Karpas-422 (cell line): ENCODE measurements around the gene DGKZ. TPM values are rescaled to one million over a fixed set of nuclear protein-coding genes. Genes with fewer than 3 reads are reported as not detected.
"Not testable (repeated sequence)": the region's sequence is repeated elsewhere in the genome, so short reads cannot be mapped to it uniquely, and the experiment has no call there.

Experiments used
- DNase-seq: peaks from one replicate; pipeline ENCODE4 v3.0.0-alpha.2; 2015
- H2AFZ ChIP-seq: fragments of 200-600 bp; sonication (generic); 2 replicates; pipeline ENCODE4 v1.6.1; 2014; ENCODE audit warnings: antibody characterized with exemption, low read length, mixed read lengths
- H3K27ac ChIP-seq: fragments of 200-600 bp; sonication (generic); 2 replicates; pipeline ENCODE4 v1.5.1; 2014; ENCODE audit warnings: mild to moderate bottlenecking, low read length, moderate library complexity
- H3K27me3 ChIP-seq: fragments of 200-600 bp; sonication (generic); 2 replicates; pipeline ENCODE4 v1.6.1; 2014; ENCODE audit warnings: low read length, mixed read lengths
- H3K36me3 ChIP-seq: fragments of 200-600 bp; sonication (generic); 2 replicates; pipeline ENCODE4 v1.6.1; 2014; ENCODE audit warnings: low read length, mixed read lengths; ENCODE audit not compliant: insufficient read depth
- H3K4me1 ChIP-seq: fragments of 200-600 bp; sonication (generic); 2 replicates; pipeline ENCODE4 v1.6.1; 2014; ENCODE audit warnings: mild to moderate bottlenecking, low read length, mixed read lengths
- H3K4me2 ChIP-seq: fragments of 200-600 bp; sonication (generic); 2 replicates; pipeline ENCODE4 v1.6.1; 2014; ENCODE audit warnings: low read length, low read depth, mild to moderate bottlenecking; ENCODE audit not compliant: poor library complexity, severe bottlenecking
- H3K4me3 ChIP-seq: fragments of 200-600 bp; sonication (generic); 2 replicates; pipeline ENCODE4 v1.5.1; 2014; ENCODE audit warnings: mild to moderate bottlenecking, antibody characterized with exemption, low read length, mixed read lengths
- H3K79me2 ChIP-seq: fragments of 200-600 bp; sonication (generic); 2 replicates; pipeline ENCODE4 v1.6.1; 2014; ENCODE audit warnings: mild to moderate bottlenecking, low read length, mixed read lengths
- H3K9ac ChIP-seq: fragments of 200-600 bp; sonication (generic); 2 replicates; pipeline ENCODE4 v1.6.0; 2014; ENCODE audit warnings: low read length
- H3K9me2 ChIP-seq: fragments of 200-600 bp; sonication (generic), shearing (Covaris generic); replicated peaks from 2 replicates; pipeline ENCODE4 v1.6.0; 2014; ENCODE audit warnings: mild to moderate bottlenecking, low read length, moderate library complexity; ENCODE audit not compliant: insufficient read depth
- H3K9me3 ChIP-seq: fragments of 300-700, 200-600 bp; sonication (generic); 2 replicates; pipeline ENCODE4 v1.6.1; 2014; ENCODE audit warnings: low read length, mixed read lengths
- H4K20me1 ChIP-seq: fragments of 200-600 bp; sonication (generic); 2 replicates; pipeline ENCODE4 v1.6.1; 2014; ENCODE audit warnings: mild to moderate bottlenecking, antibody characterized with exemption, low read length, low read depth; ENCODE audit not compliant: insufficient read depth
- total RNA-seq: library from RNA; depleted of rRNA; stranded (reverse); fragments of >200 nt; shearing (Covaris generic); gene quantifications from 2 replicates; pipeline ENCODE4 v1.2.3, GENCODE V29; 2014; ENCODE audit warnings: low replicate concordance

Gene DGKZ
- total RNA-seq, 1 experiment from 2014 or later: 59.4 TPM

GRCh38 chr11:46367244-46367915, 20.1 kb downstream of the DGKZ start:
- H3K27ac ChIP-seq: peak overlapping the region; percentile 60
- H3K79me2 ChIP-seq: peaks cover 41% of the 10 kb centered on the region
- DNase-seq: peak; percentile 90

GRCh38 chr11:46367916-46368267, 20.6 kb downstream of the DGKZ start:
- peaks cover 13% of the 10 kb centered on the region; the same call in 1 of the 2 replicates for H4K20me1 ChIP-seq
- H2AFZ ChIP-seq: no peak overlapping the region
- H3K4me3 ChIP-seq: no peak overlapping the region
- no peak overlapping the region for H3K4me2 ChIP-seq
- H3K9me3 ChIP-seq: no peaks in the 10 kb centered on the region
- H3K9me2 ChIP-seq: no peaks in the 10 kb centered on the region
- peaks cover 13% of the 10 kb centered on the region; the same call in 1 of the 2 replicates for H3K36me3 ChIP-seq
- H3K9ac ChIP-seq: no peak overlapping the region
- no peaks in the 10 kb centered on the region for H3K27me3 ChIP-seq
- H3K4me1 ChIP-seq: peaks cover 47% of the 10 kb centered on the region
- DNase-seq: no peak
- H3K27ac ChIP-seq: peak overlapping the region; percentile 33; the same call in 1 of the 2 replicates
- H3K79me2 ChIP-seq: peaks cover 36% of the 10 kb centered on the region

More at GRCh38 chr11:46367244-46367915, 20.1 kb downstream of the DGKZ start:
- Histone ChIP-seq H2AFZ (no peak overlapping the region), H3K4me3 (peak overlapping the region; percentile 32; the same call in 1 of the 2 replicates), H3K4me2 (peak overlapping the region; percentile 45), H3K36me3 (peaks cover 13% of the 10 kb centered on the region; the same call in 1 of the 2 replicates), H3K9ac (peak overlapping the region; percentile 18; the same call in 1 of the 2 replicates), H3K4me1 (peaks cover 52% of the 10 kb centered on the region), H3K9me3 (no peaks in the 10 kb centered on the region), H4K20me1 (peaks cover 13% of the 10 kb centered on the region; the same call in 1 of the 2 replicates), H3K9me2 (no peaks in the 10 kb centered on the region), H3K27me3 (no peaks in the 10 kb centered on the region)

DNA sequence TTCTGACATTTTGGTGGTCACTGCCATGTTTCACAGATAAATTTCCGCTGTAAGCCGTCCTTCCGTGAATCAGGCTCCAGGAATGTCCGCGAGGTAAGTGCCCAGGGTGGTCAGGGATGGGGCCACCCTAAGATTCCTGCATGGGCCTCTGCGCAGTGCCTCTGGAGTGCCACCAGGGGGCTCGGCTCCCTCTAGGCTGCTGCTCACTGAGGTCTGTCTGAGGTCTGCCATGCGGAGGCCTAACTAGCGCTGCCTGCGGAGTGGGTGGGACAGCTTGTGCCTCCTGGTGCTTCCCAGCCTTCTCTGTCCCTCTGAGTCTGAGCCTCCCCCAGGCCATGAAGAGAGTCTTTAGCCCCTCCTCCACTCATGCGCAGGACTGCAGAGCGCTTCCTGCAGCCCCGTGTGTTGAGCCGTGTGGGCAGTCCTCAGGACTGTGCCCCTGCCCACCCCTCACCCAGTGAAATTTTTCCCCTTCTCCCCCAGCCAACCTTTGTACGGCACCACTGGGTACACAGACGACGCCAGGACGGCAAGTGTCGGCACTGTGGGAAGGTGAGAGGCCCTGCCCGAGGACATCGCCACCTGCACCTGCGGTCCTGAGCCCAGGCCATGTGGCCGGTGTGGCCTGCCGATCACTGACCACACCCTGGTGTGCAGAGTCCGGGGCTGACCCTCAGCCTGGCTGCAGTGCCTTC, 22.3 kb downstream of the DGKZ start:
- Histone ChIP-seq H3K9me3 (no peaks in the 10 kb centered on the region), H3K4me3 (no peak overlapping the region), H3K79me2 (peaks cover 19% of the 10 kb centered on the region), H3K9me2 (no peaks in the 10 kb centered on the region), H3K9ac (no peak overlapping the region), H3K4me1 (peaks cover 31% of the 10 kb centered on the region), H3K4me2 (no peak overlapping the region), H3K27me3 (no peaks in the 10 kb centered on the region), H4K20me1 (0 out of 2 replicates have a peak, but pooled peaks cover 5% of the 10 kb centered on the region), H3K36me3 (peaks cover 13% of the 10 kb centered on the region; the same call in 1 of the 2 replicates), H3K27ac (no peak overlapping the region), H2AFZ (no peak overlapping the region)
- peak; percentile 82 for DNase-seq

DNA sequence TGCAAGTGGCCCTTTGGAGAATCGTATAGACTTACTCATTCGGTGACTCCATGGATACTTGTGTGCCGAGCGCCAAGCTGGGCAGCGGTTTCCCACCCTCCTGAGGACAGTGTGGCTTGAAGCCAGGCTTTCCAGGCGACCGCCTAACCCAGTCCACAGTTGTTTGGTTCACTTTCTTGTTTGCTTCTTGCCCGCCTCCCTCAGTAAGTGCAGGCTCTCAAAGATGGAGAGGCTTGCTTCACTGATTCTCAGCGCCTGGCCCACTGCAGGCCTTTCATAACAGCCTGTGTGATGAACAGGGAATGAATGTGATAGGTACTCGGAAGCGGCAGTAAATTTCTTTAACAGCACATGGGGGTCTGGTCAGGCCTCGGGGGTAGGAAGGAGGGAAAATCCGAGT, 23.0 kb downstream of the DGKZ start:
- Histone ChIP-seq H3K4me3 (no peak overlapping the region), H3K27ac (no peak overlapping the region), H3K9me2 (no peaks in the 10 kb centered on the region), H3K9me3 (no peaks in the 10 kb centered on the region), H3K4me2 (no peak overlapping the region), H3K4me1 (peaks cover 25% of the 10 kb centered on the region), H3K27me3 (no peaks in the 10 kb centered on the region), H3K79me2 (peaks cover 14% of the 10 kb centered on the region), H4K20me1 (no peaks in the 10 kb centered on the region), H3K9ac (no peak overlapping the region), H3K36me3 (peaks cover 13% of the 10 kb centered on the region; the same call in 1 of the 2 replicates), H2AFZ (no peak overlapping the region)
- DNase-seq: no peak

DNA sequence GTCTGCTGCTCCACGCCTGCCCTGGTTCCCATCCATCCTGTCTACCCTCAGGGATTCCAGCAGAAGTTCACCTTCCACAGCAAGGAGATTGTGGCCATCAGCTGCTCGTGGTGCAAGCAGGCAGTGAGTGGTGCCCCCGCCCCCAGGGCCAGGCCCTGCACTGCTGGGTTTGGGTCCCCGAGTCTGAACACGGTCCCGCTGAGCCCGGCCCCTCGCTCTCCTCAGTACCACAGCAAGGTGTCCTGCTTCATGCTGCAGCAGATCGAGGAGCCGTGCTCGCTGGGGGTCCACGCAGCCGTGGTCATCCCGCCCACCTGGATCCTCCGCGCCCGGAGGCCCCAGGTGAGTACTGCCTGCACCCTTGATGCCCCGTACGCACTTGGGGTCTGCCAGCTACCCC, 24.0 kb downstream of the DGKZ start:
- not testable (repeated sequence) for DNase-seq, H3K4me2 ChIP-seq, H3K9me3 ChIP-seq, H3K9me2 ChIP-seq, H2AFZ ChIP-seq, H3K79me2 ChIP-seq, H3K27ac ChIP-seq, H3K27me3 ChIP-seq, H4K20me1 ChIP-seq, H3K4me3 ChIP-seq, H3K9ac ChIP-seq
- peaks cover 14% of the 10 kb centered on the region for H3K4me1 ChIP-seq
- peaks cover 13% of the 10 kb centered on the region for H3K36me3 ChIP-seq

DNA sequence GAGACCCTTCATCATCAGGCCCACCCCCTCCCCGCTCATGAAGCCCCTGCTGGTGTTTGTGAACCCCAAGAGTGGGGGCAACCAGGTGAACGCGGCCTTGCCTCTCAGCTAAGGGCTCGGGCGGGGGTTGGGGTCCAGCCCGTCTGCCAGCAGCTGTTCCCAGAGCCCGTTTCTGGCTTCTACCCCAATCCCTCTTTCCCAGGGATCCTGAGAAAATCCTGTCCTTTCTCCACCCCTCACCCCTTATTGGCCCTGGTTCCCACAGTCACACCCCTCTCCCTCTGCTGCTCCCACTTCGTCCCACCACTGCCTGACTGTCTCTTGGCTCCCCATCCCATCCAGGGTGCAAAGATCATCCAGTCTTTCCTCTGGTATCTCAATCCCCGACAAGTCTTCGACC, 24.8 kb downstream of the DGKZ start:
- H3K36me3 ChIP-seq: peaks cover 13% of the 10 kb centered on the region
- no peaks in the 10 kb centered on the region for H3K27me3 ChIP-seq
- peaks cover 10% of the 10 kb centered on the region for H3K79me2 ChIP-seq
- H3K27ac ChIP-seq: no peak overlapping the region
- H3K9me3 ChIP-seq: no peaks in the 10 kb centered on the region
- H3K4me1 ChIP-seq: peaks cover 6% of the 10 kb centered on the region
- DNase-seq: no peak
- H2AFZ ChIP-seq: no peak overlapping the region
- no peaks in the 10 kb centered on the region for H3K9me2 ChIP-seq
- no peak overlapping the region for H3K4me2 ChIP-seq
- H3K9ac ChIP-seq: no peak overlapping the region
- H3K4me3 ChIP-seq: no peak overlapping the region
- H4K20me1 ChIP-seq: no peaks in the 10 kb centered on the region

GRCh38 chr11:46372501-46372900, 25.2 kb downstream of the DGKZ start:
- H3K79me2 ChIP-seq, H3K9me2 ChIP-seq, H3K4me3 ChIP-seq, H4K20me1 ChIP-seq, H2AFZ ChIP-seq, H3K27ac ChIP-seq, H3K9me3 ChIP-seq, H3K4me2 ChIP-seq, H3K4me1 ChIP-seq, H3K27me3 ChIP-seq, DNase-seq, H3K9ac ChIP-seq: not testable (repeated sequence)
- peaks cover 13% of the 10 kb centered on the region for H3K36me3 ChIP-seq
